Stimulated activated CD4-positive, alpha-beta T cell treated with anti-CD3 and anti-CD28 coated beads, Interleukin-4, amount 100 ng/mL, for 24 hours (primary cell): ENCODE data around the gene DCP1A.
"Not testable (repeated sequence)": the region's sequence is repeated elsewhere in the genome, so short reads cannot be mapped to it uniquely, and the experiment has no call there.

Source experiments
- DNase-seq: peaks from one replicate; pipeline ENCODE4 v3.0.0-alpha.2; 2020

DCP1A gene

GRCh38 chr3:53347261-53348064 lies at the start of gene DCP1A:
TSS of gene DCP1A (minus strand) at chr3:53347543. CDS start at chr3:53347517, 26 bp downstream.
- peak; percentile 95 for DNase-seq

- DNase-seq: no peak
Observed at GRCh38 chr3:53384465-53385423, 37.4 kb upstream of the DCP1A start.

GRCh38 chr3:53382106-53382505 lies 34.8 kb upstream of the DCP1A start:
- no peak for DNase-seq

DNA sequence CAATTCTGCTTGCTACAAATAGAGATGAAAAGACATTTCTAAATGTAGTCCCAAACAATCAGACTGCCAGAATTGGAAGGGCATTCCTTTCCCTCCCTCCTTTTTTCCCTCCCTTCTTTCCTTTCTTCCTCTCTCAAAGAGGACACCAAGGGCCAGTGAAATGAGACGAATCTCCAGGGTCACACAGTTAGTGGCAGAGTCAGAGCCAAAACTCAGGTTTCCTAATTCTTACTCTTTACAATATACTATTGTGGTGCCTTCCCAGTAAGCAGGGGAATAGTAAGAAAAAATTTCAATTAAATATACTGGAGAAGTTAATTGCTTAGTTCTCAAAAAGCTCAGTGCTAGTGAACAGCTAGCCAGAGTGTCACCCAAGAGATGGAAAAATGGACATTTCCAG lies 33.0 kb upstream of the DCP1A start:
- no peak for DNase-seq

GRCh38 chr3:53379898-53380297 lies 32.6 kb upstream of the DCP1A start:
- DNase-seq: no peak

- no peak for DNase-seq
Observed at GRCh38 chr3:53377794-53378193, 30.5 kb upstream of the DCP1A start.

DNA sequence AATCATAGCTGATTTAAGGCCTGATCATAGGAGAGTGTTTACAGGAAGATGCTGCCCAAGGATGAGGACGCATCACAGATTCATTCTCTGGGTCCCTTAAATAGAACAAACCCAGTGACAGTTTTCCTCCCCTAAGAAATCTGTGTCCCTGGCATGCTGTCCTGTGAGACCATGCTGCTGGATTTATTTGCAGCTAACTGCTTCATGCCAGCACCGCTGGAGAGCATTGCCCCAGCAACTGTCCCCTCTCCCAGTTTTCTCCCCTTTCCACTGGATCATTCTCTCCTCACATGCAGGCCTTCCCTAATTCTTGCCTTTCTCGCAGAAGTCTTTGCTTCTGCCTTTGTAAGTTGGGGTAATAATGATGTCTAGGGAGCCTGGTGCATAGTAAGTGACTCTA lies 29.3 kb upstream of the DCP1A start:
- DNase-seq: no peak

DNA sequence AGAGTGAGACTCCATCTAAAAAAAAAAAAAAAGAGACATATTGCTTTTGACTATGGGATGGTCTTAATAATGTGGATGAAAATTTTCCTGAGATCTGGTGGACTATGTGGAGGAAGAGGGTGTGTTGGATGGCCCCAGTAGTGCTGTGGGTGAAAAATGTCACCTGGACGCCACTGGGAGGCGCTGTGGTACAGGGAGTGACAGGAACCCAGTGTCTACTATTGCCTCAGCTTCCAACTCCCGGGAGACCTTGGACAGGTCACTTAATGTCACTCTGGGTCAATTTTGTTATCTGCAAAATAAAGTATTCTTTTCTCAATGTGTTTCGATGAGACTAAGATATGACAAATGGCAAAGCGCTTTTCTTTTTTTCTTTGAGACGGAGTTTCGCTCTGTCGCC lies 27.7 kb upstream of the DCP1A start:
- peak; percentile 50 for DNase-seq

GRCh38 chr3:53370719-53371118 lies 23.4 kb upstream of the DCP1A start:
- not testable (repeated sequence) for DNase-seq

GRCh38 chr3:53361852-53362251 lies 14.5 kb upstream of the DCP1A start:
- no peak for DNase-seq

GRCh38 chr3:53357458-53357857 lies 10.1 kb upstream of the DCP1A start:
- no peak for DNase-seq

DNA sequence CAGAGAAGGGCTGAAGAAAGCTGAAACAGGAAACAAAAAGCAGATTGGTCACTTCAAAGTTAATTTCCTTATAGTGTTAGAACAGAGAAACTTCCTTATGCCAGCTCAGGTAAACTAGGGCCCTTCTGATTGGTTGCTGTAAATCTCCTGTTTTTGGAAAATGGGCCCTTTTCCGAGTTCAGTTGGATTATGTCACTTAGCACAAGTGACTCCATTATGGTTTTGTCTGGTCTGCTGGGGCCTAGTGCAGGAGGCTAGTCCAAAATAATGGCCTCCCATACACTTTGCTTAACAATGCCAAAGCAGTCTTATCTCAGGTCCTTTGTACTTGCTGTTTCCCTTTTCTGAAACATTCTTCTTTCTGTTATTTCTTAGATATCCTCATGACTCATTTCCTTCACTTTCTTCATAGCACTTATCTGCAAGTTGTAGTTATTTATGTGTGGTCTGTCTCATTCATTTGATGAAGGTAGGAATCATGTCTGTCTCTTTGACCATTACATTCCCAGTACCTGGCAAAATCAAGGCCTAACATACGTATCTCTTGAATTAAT lies 7.7 kb upstream of the DCP1A start:
- DNase-seq: no peak

- no peak for DNase-seq
Observed at GRCh38 chr3:53353202-53353601, 5.9 kb upstream of the DCP1A start.

DNA sequence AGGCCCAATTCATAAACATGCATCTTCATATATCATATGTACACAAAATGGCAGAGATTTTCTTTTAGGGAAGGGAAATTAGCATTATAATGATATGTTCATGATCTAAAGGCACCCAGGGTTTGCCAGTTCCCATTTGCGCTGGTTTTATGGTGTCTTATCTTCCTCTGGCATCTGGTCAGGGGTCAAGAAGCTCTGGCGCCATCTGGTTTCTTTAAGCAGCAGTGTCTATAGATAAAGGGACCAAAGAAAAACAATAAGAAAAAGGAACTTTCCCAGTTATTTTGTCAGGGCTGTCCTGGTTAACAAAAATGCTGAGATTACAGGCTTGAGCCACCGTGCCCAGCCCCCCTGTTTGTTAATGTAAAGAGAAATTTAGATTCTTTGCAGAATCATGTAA lies 3.3 kb upstream of the DCP1A start:
- no peak for DNase-seq

GRCh38 chr3:53348118-53348517 lies 775 bp upstream of the DCP1A start:
- not testable (repeated sequence) for DNase-seq

GRCh38 chr3:53346922-53347260 lies 452 bp downstream of the DCP1A start:
- no peak for DNase-seq

DNA sequence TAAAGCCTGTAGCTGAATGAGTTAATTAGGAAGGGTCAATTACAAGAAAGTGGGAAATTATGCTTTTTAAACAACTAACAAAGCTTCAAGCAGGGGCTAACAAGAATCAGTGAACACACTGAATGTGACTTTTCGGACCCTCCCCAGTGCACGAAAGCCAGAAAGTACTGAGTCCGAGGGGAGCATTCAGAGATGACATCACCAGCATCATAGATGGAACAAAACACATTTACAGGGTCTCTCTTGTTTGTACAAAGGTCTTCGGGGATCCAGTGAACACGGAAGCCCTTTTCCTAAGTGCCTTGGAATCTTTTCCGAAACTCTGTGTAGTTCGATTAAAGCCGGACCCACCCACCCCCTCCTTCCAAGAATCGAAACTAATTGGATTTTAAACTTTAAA lies 829 bp downstream of the DCP1A start:
- DNase-seq: no peak

DNA sequence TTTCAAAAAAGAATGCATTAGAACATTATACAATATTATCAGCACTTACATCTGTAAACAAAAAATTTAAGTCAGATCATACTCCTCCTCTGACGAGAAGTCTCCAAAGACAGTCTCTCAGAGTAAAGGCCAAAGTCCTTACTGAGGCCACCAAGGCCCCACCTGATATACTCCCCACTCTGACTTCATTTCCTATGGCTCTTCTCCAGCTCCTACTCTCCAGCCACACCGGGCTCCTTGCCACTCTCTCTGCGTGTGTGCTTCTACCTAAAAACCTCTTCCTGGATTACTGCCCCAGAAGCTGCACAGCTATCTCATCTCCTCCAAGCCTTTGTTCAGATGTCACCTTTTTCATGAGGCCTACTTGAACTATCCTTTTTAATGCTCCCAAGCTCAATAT lies 5.0 kb downstream of the DCP1A start:
- DNase-seq: no peak

DNA sequence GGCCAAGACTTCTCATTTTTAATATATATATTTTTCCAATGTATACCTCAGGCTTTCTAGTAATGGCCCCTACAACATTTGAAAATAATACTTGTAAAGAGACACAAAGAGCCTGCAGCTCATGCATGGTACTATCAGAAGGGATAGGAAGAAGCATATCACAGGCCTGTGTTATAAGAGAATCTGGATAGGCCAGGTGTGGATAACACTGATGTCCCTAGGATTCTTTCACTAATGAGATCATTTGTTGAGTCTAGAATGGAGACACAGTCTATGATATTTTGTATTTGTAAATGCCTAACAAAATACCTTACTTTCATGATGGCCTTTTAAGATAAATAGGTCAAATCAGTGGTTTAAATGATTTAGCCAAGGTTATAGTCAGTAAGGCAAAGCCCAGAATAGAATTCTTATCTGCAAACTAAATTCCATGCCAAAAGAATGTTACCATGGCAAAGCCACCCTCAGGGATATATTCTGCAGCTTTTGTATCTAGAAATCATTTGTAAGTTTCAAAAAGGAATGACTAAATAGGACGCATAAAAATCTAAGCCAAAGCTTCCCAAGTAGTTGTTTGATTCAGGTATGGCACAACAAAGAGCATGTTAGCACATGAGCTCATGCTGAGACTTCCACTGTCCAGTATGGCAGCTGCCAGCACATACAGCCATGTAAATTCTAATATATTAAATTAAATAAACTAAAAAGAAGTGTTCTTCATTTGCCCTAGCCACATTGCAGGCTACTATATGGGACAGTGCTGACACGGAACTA lies 10.0 kb downstream of the DCP1A start:
- DNase-seq: no peak

DNA sequence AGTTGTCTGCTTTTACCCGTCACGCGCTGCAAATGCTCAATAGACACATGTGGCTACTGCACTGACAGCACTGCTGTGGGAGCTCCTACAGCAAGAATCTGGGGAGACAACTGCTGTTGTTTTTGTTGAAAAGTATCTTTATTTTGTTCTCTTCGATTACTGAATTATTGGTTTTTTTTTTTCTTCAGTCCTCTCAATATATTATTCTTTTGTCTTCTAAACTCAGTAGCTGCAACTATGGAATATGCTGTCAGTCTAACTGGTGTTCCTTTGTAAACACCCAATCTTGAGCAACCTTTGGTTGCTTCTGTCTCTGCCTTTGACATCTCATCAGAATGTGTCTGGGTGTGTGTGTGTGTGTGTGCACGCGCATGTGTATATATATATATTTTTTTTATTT lies 12.6 kb downstream of the DCP1A start:
- no peak for DNase-seq

DNA sequence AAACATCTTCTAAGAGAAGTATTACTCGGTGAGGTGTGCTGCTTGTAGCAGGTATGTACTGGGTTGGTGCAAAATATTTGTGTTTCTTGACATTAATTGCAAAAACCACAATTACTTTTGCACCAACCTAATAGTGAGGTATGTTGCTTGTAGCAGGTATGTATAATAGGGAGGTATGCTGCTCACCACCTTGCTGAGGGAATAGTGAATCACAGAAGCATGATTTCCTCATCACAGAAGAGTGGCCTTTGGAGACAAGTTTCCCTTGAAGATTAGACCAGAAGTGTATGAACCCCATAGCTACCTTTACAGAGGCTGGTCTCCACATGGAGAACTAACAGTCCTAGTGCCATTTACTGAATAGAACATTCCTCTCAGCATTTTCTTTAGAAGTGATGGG lies 15.5 kb downstream of the DCP1A start:
- DNase-seq: no peak

DNA sequence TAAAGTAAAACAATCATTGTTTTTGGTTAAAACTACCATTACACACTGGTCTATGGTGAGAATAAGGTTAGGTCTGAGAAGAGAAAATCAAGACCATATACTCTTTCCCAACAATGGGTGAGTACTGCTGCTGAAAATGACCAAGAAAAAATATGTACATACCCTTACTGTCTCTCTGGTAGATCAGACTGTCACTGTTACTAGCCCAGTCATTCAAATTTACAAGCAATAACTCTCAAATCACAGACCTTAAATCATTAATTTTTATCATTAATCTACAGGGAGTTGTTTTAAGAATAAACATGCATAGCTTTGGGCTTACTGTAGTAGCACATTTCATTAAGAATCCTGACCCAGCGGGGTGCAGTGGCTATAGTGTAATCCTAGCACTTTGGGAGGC lies 17.4 kb downstream of the DCP1A start:
- DNase-seq: no peak

- DNase-seq: no peak
Observed at GRCh38 chr3:53328746-53329145, 18.6 kb downstream of the DCP1A start.
